Caco-2 (cell line): Measurements from ENCODE around the gene R3HDM2. TPM values are rescaled to one million over a fixed set of nuclear protein-coding genes. Genes with fewer than 3 reads are reported as not detected.

Source experiments
- BruUV-seq: library from RNA; stranded (reverse); fragments of 400-500 nt; replicated peaks from 2 replicates; lab custom pipeline; 2021; lab: Mats Ljungman, UMichigan
- CTCF ChIA-PET: fragments of 300-600 bp; sonication (Branson Sonifier 250); formaldehyde crosslinking; loops from one replicate; lab custom pipeline; 2022; ENCODE audit warnings: antibody characterized with exemption; lab: Charles Lee
- POLR2A ChIA-PET: fragments of 300-600 bp; sonication (Branson Sonifier 250); formaldehyde crosslinking; loops from one replicate; lab custom pipeline; 2022; ENCODE audit warnings: antibody characterized with exemption; lab: Charles Lee
- DNase-seq, 2 experiments: peaks; one replicate each; pipeline versions ENCODE4 v3.0.0 to v3.0.0-alpha.2; 2020 to 2022
- H3K27me3 ChIP-seq: replicated peaks from 2 replicates; pipeline ENCODE4 v1.6.0; 2011; ENCODE audit warnings: low read length; ENCODE audit not compliant: control insufficient read depth, insufficient read depth
- H3K36me3 ChIP-seq: 2 replicates; pipeline ENCODE4 v1.5.1; 2011; ENCODE audit warnings: low read length; ENCODE audit not compliant: control insufficient read depth, insufficient read depth
- H3K4me1 ChIP-seq: fragments of 250-450 bp; sonication (Bioruptor Pico); 2 replicates; pipeline ENCODE4 v1.5.1; 2020; ENCODE audit warnings: mild to moderate bottlenecking
- H3K4me3 ChIP-seq: 2 replicates; pipeline ENCODE4 v1.5.1; 2011; ENCODE audit warnings: low read depth, mild to moderate bottlenecking, control low read depth, low read length
- H3K9me3 ChIP-seq: fragments of 250-450 bp; sonication (Bioruptor Pico); 2 replicates; pipeline ENCODE4 v1.5.1; 2020; ENCODE audit warnings: mild to moderate bottlenecking, moderate library complexity
- H3K27ac Mint-ChIP-seq: one replicate; pipeline ENCODE4 v1.8.0; 2022; ENCODE audit warnings: mixed read lengths; ENCODE audit not compliant: unreplicated experiment
- H3K27me3 Mint-ChIP-seq: one replicate; pipeline ENCODE4 v1.8.0; 2022; ENCODE audit warnings: mixed read lengths; ENCODE audit not compliant: insufficient read depth, unreplicated experiment
- H3K36me3 Mint-ChIP-seq: one replicate; pipeline ENCODE4 v1.8.0; 2022; ENCODE audit warnings: mild to moderate bottlenecking, mixed read lengths; ENCODE audit not compliant: insufficient read depth, unreplicated experiment
- H3K4me1 Mint-ChIP-seq: one replicate; pipeline ENCODE4 v1.8.0; 2022; ENCODE audit warnings: low read depth, mixed read lengths; ENCODE audit not compliant: unreplicated experiment
- H3K4me3 Mint-ChIP-seq: one replicate; pipeline ENCODE4 v1.8.0; 2022; ENCODE audit warnings: mild to moderate bottlenecking, moderate library complexity, mixed read lengths; ENCODE audit not compliant: unreplicated experiment
- H3K9me3 Mint-ChIP-seq: one replicate; pipeline ENCODE4 v1.8.0; 2022; ENCODE audit warnings: mixed read lengths; ENCODE audit not compliant: unreplicated experiment
- intact Hi-C: fragments of 100-400 bp; cut with micrococcal nuclease; formaldehyde crosslinking; loops from one replicate; pipeline ENCODE4 v1.10.0; 2022; ENCODE audit not compliant: unreplicated experiment
- total RNA-seq: library from RNA; stranded (reverse); gene quantifications from 2 replicates; pipeline ENCODE4 v1.2.3, GENCODE V29; 2022
- TF ChIP-seq, protein P1 (sequence below), 2 experiments: fragments of 200-600 bp in 1 of 2; IDR thresholded peaks; 1 replicate in 1 of 2; 2 replicates in 1 of 2; pipeline versions ENCODE4 v1.5.1 to v1.8.0; 2011 to 2022; ENCODE audit warnings: antibody characterized with exemption in 1 of 2, control low read depth in 1 of 2, inconsistent platforms in 1 of 2, low read depth in 1 of 2, low read length in 1 of 2, mild to moderate bottlenecking in 1 of 2, moderate library complexity in 1 of 2; ENCODE audit not compliant: insufficient read depth in 1 of 2, severe bottlenecking in 1 of 2, unreplicated experiment in 1 of 2

R3HDM2 gene
- total RNA-seq, 1 experiment from 2014 or later: 33.7 TPM

DNA sequence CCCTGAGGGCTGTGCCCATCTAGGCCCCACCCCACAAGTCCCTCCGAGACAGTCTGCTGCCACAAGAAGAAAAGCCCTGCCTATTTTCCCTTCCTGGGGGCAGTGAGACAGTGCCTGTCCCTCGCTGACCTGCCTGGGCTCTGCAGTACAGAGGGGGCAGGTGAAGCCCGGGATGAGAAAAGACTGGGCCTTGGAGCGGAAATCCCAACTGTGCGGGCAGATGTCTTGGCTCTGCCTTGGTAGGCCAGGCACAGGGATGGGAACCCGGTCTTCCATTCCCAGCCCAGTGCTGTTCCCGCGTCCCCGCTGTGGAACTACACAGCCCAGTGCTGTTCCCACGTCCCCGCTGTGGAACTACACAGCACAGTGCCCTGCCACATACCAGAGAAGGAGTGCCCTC, 227.1 kb downstream of the R3HDM2 start:
- Histone ChIP-seq H3K4me1 (no peaks in the 10 kb centered on the region), H3K27me3 (no peaks in the 10 kb centered on the region), H3K36me3 (peaks cover 1% of the 10 kb centered on the region; the same call in 1 of the 2 replicates), H3K4me3 (no peak overlapping the region), H3K9me3 (no peaks in the 10 kb centered on the region)
- no peak for DNase-seq
- Mint-ChIP-seq H3K9me3 (no peaks in the 10 kb centered on the region), H3K4me1 (no peaks in the 10 kb centered on the region), H3K27ac (no peak overlapping the region), H3K27me3 (no peaks in the 10 kb centered on the region), H3K36me3 (peaks cover 30% of the 10 kb centered on the region), H3K4me3 (no peak overlapping the region)
- no TSS peak for BruUV-seq
- intact Hi-C loops: no loop called here
- POLR2A ChIA-PET: no interaction called here
- TF ChIP-seq, protein P1, sequence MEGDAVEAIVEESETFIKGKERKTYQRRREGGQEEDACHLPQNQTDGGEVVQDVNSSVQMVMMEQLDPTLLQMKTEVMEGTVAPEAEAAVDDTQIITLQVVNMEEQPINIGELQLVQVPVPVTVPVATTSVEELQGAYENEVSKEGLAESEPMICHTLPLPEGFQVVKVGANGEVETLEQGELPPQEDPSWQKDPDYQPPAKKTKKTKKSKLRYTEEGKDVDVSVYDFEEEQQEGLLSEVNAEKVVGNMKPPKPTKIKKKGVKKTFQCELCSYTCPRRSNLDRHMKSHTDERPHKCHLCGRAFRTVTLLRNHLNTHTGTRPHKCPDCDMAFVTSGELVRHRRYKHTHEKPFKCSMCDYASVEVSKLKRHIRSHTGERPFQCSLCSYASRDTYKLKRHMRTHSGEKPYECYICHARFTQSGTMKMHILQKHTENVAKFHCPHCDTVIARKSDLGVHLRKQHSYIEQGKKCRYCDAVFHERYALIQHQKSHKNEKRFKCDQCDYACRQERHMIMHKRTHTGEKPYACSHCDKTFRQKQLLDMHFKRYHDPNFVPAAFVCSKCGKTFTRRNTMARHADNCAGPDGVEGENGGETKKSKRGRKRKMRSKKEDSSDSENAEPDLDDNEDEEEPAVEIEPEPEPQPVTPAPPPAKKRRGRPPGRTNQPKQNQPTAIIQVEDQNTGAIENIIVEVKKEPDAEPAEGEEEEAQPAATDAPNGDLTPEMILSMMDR (IDR thresholded peaks at IDR 0.05; ENCODE audit: insufficient read depth in 1 of 2, low read depth in 1 of 2, low read length in 1 of 2, severe bottlenecking in 1 of 2, unreplicated experiment in 1 of 2): no peak
- CTCF ChIA-PET: no interaction called here

Other genes with a start within 250 kb of the R3HDM2 start
- 10.0 and 10.6 TPM in 2 replicates for gene NXPH4, start 214.2 kb downstream of the R3HDM2 start, total RNA-seq
- gene SHMT2, start 201.3 kb downstream of the R3HDM2 start, total RNA-seq: 387 and 466 TPM in 2 replicates
- gene STAC3, start 179.9 kb downstream of the R3HDM2 start, total RNA-seq: 0.70 and 1.3 TPM in 2 replicates
- gene INHBC, start 3.7 kb upstream of the R3HDM2 start, total RNA-seq: not detected in 2 replicates
- gene INHBE, start 24.3 kb upstream of the R3HDM2 start, total RNA-seq: 9.1 and 13.9 TPM in 2 replicates
- gene GLI1, start 28.7 kb upstream of the R3HDM2 start, total RNA-seq: 0.48 and 0.53 TPM in 2 replicates
- gene ARHGAP9, start 48.8 kb upstream of the R3HDM2 start, total RNA-seq: 0.75 and 1.8 TPM in 2 replicates
- 515 and 583 TPM in 2 replicates for gene MARS1, start 57.0 kb upstream of the R3HDM2 start, total RNA-seq
- gene DDIT3, start 89.5 kb upstream of the R3HDM2 start, total RNA-seq: 62.7 and 79.2 TPM in 2 replicates
- 82.2 and 105 TPM in 2 replicates for gene MBD6, start 91.8 kb upstream of the R3HDM2 start, total RNA-seq
- 89.4 and 94.4 TPM in 2 replicates for gene DCTN2, start 116.1 kb upstream of the R3HDM2 start, total RNA-seq
- gene KIF5A, start 119.0 kb upstream of the R3HDM2 start, total RNA-seq: 0.05 TPM in 1 of 2 replicates, not detected in the other
- 42.0 and 48.0 TPM in 2 replicates for gene PIP4K2C, start 160.1 kb upstream of the R3HDM2 start, total RNA-seq
- gene DTX3, start 173.8 kb upstream of the R3HDM2 start, total RNA-seq: 17.4 and 20.4 TPM in 2 replicates
- gene ARHGEF25, start 180.4 kb upstream of the R3HDM2 start, total RNA-seq: 5.2 and 5.5 TPM in 2 replicates
- 4.2 and 5.7 TPM in 2 replicates for gene B4GALNT1, start 202.2 kb upstream of the R3HDM2 start, total RNA-seq